ENCODE data around the gene POLR3GL. TPM values are rescaled to one million over a fixed set of nuclear protein-coding genes. Genes with fewer than 3 reads are reported as not detected.

POLR3GL gene
- total RNA-seq, 2 experiments from 2014 or later = 19.8 to 27.3 TPM

DNA sequence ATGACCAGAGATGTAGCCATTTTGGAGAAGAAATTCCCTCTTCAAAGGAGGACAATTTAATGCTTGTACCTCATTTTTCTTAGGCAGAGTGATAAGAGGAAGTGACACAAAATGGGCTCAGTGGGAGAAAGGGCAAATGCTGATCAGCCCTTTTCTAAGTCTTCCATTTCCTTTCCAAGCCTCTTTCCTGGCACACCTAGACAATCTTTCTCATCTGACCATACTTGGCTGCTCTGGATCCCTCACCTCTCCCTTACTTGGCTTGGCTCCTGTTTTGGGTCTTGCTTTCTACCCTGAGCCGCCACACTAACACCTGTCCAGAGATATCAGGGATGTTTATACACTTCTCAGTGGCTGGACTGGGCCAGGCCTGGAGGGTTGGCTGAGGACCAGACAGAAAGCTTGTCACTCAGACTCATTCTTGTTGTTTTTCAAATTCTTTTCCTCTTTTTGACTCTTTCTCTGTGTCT, 18.8 kb downstream of the POLR3GL start:
- Histone ChIP-seq H3K4me2 (ENCODE audit: low read length) (peak overlapping the region; percentile 4; the same call in 1 of the 2 replicates), H4K20me1 (ENCODE audit: insufficient read depth, low read length) (no peaks in the 10 kb centered on the region), H3K4me3 (ENCODE audit: low read depth, low read length, poor library complexity, severe bottlenecking) (no peak overlapping the region), H3K27ac (ENCODE audit: low read depth, low read length, poor library complexity, severe bottlenecking) (no peak overlapping the region), H3K4me1 (ENCODE audit: insufficient read depth, low read length, poor library complexity, severe bottlenecking) (peaks cover 78% of the 10 kb centered on the region), H3K36me3 (ENCODE audit: insufficient read depth, low read length) (no peaks in the 10 kb centered on the region), H3K79me2 (ENCODE audit: insufficient read depth, low read depth, low read length) (no peaks in the 10 kb centered on the region), H3K9me3 (ENCODE audit: low read length) (no peaks in the 10 kb centered on the region), H3K9me2 (ENCODE audit: insufficient read depth, low read length) (no peaks in the 10 kb centered on the region), H2AFZ (ENCODE audit: low read length) (peak overlapping the region; percentile 57; the same call in 1 of the 2 replicates)
- no TSS peak for BruUV-seq (replicated peaks)
- intact Hi-C loops (cut with micrococcal nuclease; ENCODE audit: unreplicated experiment) = no loop called here
- no peak for DNase-seq (ENCODE audit: low spot score)
- CTCF ChIA-PET (ENCODE audit: unreplicated experiment) = no interaction called here
- TF ChIP-seq, protein P1, sequence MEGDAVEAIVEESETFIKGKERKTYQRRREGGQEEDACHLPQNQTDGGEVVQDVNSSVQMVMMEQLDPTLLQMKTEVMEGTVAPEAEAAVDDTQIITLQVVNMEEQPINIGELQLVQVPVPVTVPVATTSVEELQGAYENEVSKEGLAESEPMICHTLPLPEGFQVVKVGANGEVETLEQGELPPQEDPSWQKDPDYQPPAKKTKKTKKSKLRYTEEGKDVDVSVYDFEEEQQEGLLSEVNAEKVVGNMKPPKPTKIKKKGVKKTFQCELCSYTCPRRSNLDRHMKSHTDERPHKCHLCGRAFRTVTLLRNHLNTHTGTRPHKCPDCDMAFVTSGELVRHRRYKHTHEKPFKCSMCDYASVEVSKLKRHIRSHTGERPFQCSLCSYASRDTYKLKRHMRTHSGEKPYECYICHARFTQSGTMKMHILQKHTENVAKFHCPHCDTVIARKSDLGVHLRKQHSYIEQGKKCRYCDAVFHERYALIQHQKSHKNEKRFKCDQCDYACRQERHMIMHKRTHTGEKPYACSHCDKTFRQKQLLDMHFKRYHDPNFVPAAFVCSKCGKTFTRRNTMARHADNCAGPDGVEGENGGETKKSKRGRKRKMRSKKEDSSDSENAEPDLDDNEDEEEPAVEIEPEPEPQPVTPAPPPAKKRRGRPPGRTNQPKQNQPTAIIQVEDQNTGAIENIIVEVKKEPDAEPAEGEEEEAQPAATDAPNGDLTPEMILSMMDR (conservative IDR thresholded peaks at IDR 0.05; ENCODE audit: low read length) = no peak
- no peak for TF ChIP-seq EZH2phosphoT487 (IDR thresholded peaks at IDR 0.05; ENCODE audit: borderline replicate concordance, low read depth, low read length)
- POLR2A ChIA-PET = interaction anchor here (1.1 to 2.3 kb wide), 3 partner anchors 10 to 24 kb away, joined by 5 to 11 read pairs (median 9); partner anchors contain the start of gene TXNIP

- no peak overlapping the region for H3K4me3 ChIP-seq (ENCODE audit: low read depth, low read length, poor library complexity, severe bottlenecking)
- peak overlapping the region; percentile 79 for H2AFZ ChIP-seq (ENCODE audit: low read length)
- BruUV-seq (replicated peaks) = no TSS peak
- H3K9me2 ChIP-seq (ENCODE audit: insufficient read depth, low read length) = no peaks in the 10 kb centered on the region
- no peaks in the 10 kb centered on the region for H3K79me2 ChIP-seq (ENCODE audit: insufficient read depth, low read depth, low read length)
- CTCF ChIA-PET (ENCODE audit: unreplicated experiment) = no interaction called here
- DNase-seq (ENCODE audit: low spot score) = peak; percentile 45
- POLR2A ChIA-PET = interaction anchor here (0.7 to 2.3 kb wide), 5 partner anchors 9 to 28 kb away, joined by 3 to 11 read pairs (median 5); partner anchors contain the start of genes POLR3GL and TXNIP
- intact Hi-C loops (cut with micrococcal nuclease; ENCODE audit: unreplicated experiment) = no loop called here
- H4K20me1 ChIP-seq (ENCODE audit: insufficient read depth, low read length) = no peaks in the 10 kb centered on the region
- peak overlapping the region; percentile 24 for H3K27ac ChIP-seq (ENCODE audit: low read depth, low read length, poor library complexity, severe bottlenecking)
- peak overlapping the region; percentile 23; the same call in 1 of the 2 replicates for H3K4me2 ChIP-seq (ENCODE audit: low read length)
- TF ChIP-seq, protein P1 (conservative IDR thresholded peaks at IDR 0.05; ENCODE audit: low read length) = no peak
- TF ChIP-seq EZH2phosphoT487 (IDR thresholded peaks at IDR 0.05; ENCODE audit: borderline replicate concordance, low read depth, low read length) = no peak
- peaks cover 76% of the 10 kb centered on the region for H3K4me1 ChIP-seq (ENCODE audit: insufficient read depth, low read length, poor library complexity, severe bottlenecking)
- H3K9me3 ChIP-seq (ENCODE audit: low read length) = no peaks in the 10 kb centered on the region
- H3K36me3 ChIP-seq (ENCODE audit: insufficient read depth, low read length) = no peaks in the 10 kb centered on the region
Measured at GRCh38 chr1:145983960-145984830, 19.7 kb downstream of the POLR3GL start.
